ENCODE data around the gene LACTB. TPM values are rescaled to one million over a fixed set of nuclear protein-coding genes. Genes with fewer than 3 reads are reported as not detected.

LACTB gene
- total and polyA plus RNA-seq, 11 donors: 17.9 to 31.0 (median 22.7) TPM

- WGBS, 4 donors: 69 to 89% (median 81%) methylated on average over 2 of the region's 2 CpGs
- intact Hi-C loops (cut with DNase I): loop anchor here in 3 of 10 donors (10.0 kb wide), 2 partner anchors 235 to 245 kb away; no protein-coding TSS in a partner anchor
- H3K36me3 ChIP-seq: no peaks in the 10 kb centered on the region
- H3K27ac ChIP-seq: no peak overlapping the region
- no peaks in the 10 kb centered on the region for H3K4me1 ChIP-seq
- TF ChIP-seq POLR2A (IDR thresholded peaks at IDR 0.05): no peak
- TF ChIP-seq CTCF (IDR thresholded peaks at IDR 0.05): no peak
- ATAC-seq: peak in 1 of 4 donors; percentile 26
- H3K9me3 ChIP-seq: no peaks in the 10 kb centered on the region
- H3K27me3 ChIP-seq: no peaks in the 10 kb centered on the region
- no peak overlapping the region for H3K4me3 ChIP-seq
- DNase-seq: no peak
These were observed 48.1 kb downstream of the LACTB start for GRCh38 chr15:63169788-63170187.

- Histone ChIP-seq H3K4me3 (no peak overlapping the region), H3K27ac (no peak overlapping the region), H3K36me3 (no peaks in the 10 kb centered on the region), H3K27me3 (no peaks in the 10 kb centered on the region), H3K9me3 (no peaks in the 10 kb centered on the region), H3K4me1 (peaks cover 0 to 3% (median 0%) of the 10 kb centered on the region in 12 donors)
- intact Hi-C loops (cut with DNase I): loop anchor here in 2 of 10 donors (10.0 kb wide), 1 partner anchor 232 kb away; no protein-coding TSS in a partner anchor
- WGBS, 4 donors: 89 to 95% (median 93%) methylated on average over 5 of the region's 5 CpGs
- DNase-seq (no peak), ATAC-seq (no peak)
- TF ChIP-seq CTCF (IDR thresholded peaks at IDR 0.05): no peak
- no peak for TF ChIP-seq POLR2A (IDR thresholded peaks at IDR 0.05)
These were observed 50.7 kb downstream of the LACTB start for GRCh38 chr15:63172376-63172775.

GRCh38 chr15:63172851-63173451 is 51.3 kb downstream of the LACTB start:
- ATAC-seq (no peak), DNase-seq (no peak)
- no peaks in the 10 kb centered on the region for H3K27me3 ChIP-seq
- 84 to 97% (median 88%) methylated on average over 3 of the region's 3 CpGs for WGBS, 4 donors
- TF ChIP-seq CTCF (IDR thresholded peaks at IDR 0.05) (no peak), POLR2A (IDR thresholded peaks at IDR 0.05) (no peak)
- H3K36me3 ChIP-seq: no peaks in the 10 kb centered on the region
- intact Hi-C loops (cut with DNase I): loop anchor here in 2 of 10 donors (10.0 kb wide), 1 partner anchor 232 kb away; no protein-coding TSS in a partner anchor
- no peak overlapping the region for H3K4me3 ChIP-seq
- peaks cover 0 to 4% (median 0%) of the 10 kb centered on the region in 12 donors for H3K4me1 ChIP-seq
- no peak overlapping the region for H3K27ac ChIP-seq
- no peaks in the 10 kb centered on the region for H3K9me3 ChIP-seq

- H3K27me3 ChIP-seq: no peaks in the 10 kb centered on the region
- WGBS, 4 donors: 77 to 99% (median 94%) methylated on average over 3 of the region's 3 CpGs
- no peak overlapping the region for H3K4me3 ChIP-seq
- peaks cover 0 to 4% (median 0%) of the 10 kb centered on the region in 12 donors for H3K4me1 ChIP-seq
- DNase-seq: no peak
- intact Hi-C loops (cut with DNase I): loop anchor here in 2 of 10 donors (10.0 kb wide), 1 partner anchor 228 kb away; no protein-coding TSS in a partner anchor
- no peak overlapping the region for H3K27ac ChIP-seq
- TF ChIP-seq CTCF (IDR thresholded peaks at IDR 0.05) (no peak), POLR2A (IDR thresholded peaks at IDR 0.05) (no peak)
- no peaks in the 10 kb centered on the region for H3K36me3 ChIP-seq
- no peak for ATAC-seq
- no peaks in the 10 kb centered on the region for H3K9me3 ChIP-seq
These were observed 54.6 kb downstream of the LACTB start for GRCh38 chr15:63176302-63176701.

All from heart left ventricle (tissue), 16 donors.